ENCODE measurements around the gene NDUFS8. TPM values are rescaled to one million over a fixed set of nuclear protein-coding genes. Genes with fewer than 3 reads are reported as not detected.

The NDUFS8 gene
- total RNA-seq, 1 experiment from 2014 or later: 220 TPM

GRCh38 chr11:68004551-68005335, 25.7 kb upstream of the NDUFS8 start:
- TF ChIP-seq CTCF (conservative IDR thresholded peaks at IDR 0.05; ENCODE audit: low read depth, low read length) (no peak), EZH2 (IDR thresholded peaks at IDR 0.05; ENCODE audit: borderline replicate concordance, low read depth, low read length, poor library complexity, severe bottlenecking) (no peak)
- Histone ChIP-seq H3K27me3 (replicated peaks; ENCODE audit: insufficient read depth, low read depth, low read length, poor library complexity) (peaks cover 5% of the 10 kb centered on the region), H3K4me3 (ENCODE audit: low read depth, low read length, poor library complexity, severe bottlenecking) (peak overlapping the region; percentile 54), H3K27ac (ENCODE audit: low read depth, low read length, poor library complexity, severe bottlenecking) (no peak overlapping the region), H3K36me3 (ENCODE audit: insufficient read depth, low read length, poor library complexity, severe bottlenecking) (no peaks in the 10 kb centered on the region), H3K4me1 (ENCODE audit: insufficient read depth, low read length, poor library complexity, severe bottlenecking) (peaks cover 6% of the 10 kb centered on the region), H3K9me3 (ENCODE audit: low read depth, low read length, poor library complexity, severe bottlenecking) (no peaks in the 10 kb centered on the region)
- intact Hi-C loops (cut with micrococcal nuclease; ENCODE audit: unreplicated experiment): loop anchor here (10.0 kb wide), 1 partner anchor 200 kb away; no protein-coding TSS in a partner anchor
- ChIA-PET CTCF (no interaction called here), POLR2A (ENCODE audit: low non-redundant PET) (no interaction called here)
- no TSS peak for BruUV-seq (replicated peaks)
- DNase-seq (ENCODE audit: low spot score): no peak

GRCh38 chr11:68006606-68007166, 23.8 kb upstream of the NDUFS8 start:
- intact Hi-C loops (cut with micrococcal nuclease; ENCODE audit: unreplicated experiment): loop anchor here (10.0 kb wide), 1 partner anchor 198 kb away; no protein-coding TSS in a partner anchor
- POLR2A ChIA-PET (ENCODE audit: low non-redundant PET): interaction anchor here (0.6 kb wide), 1 partner anchor 24 kb away, joined by 3 read pairs; no protein-coding TSS in a partner anchor
- H3K36me3 ChIP-seq (ENCODE audit: insufficient read depth, low read length, poor library complexity, severe bottlenecking): no peaks in the 10 kb centered on the region
- DNase-seq (ENCODE audit: low spot score): no peak
- peaks cover 6% of the 10 kb centered on the region for H3K4me1 ChIP-seq (ENCODE audit: insufficient read depth, low read length, poor library complexity, severe bottlenecking)
- TF ChIP-seq EZH2 (IDR thresholded peaks at IDR 0.05; ENCODE audit: borderline replicate concordance, low read depth, low read length, poor library complexity, severe bottlenecking) (no peak), CTCF (conservative IDR thresholded peaks at IDR 0.05; ENCODE audit: low read depth, low read length) (no peak)
- peaks cover 5% of the 10 kb centered on the region for H3K27me3 ChIP-seq (replicated peaks; ENCODE audit: insufficient read depth, low read depth, low read length, poor library complexity)
- CTCF ChIA-PET: no interaction called here
- H3K9me3 ChIP-seq (ENCODE audit: low read depth, low read length, poor library complexity, severe bottlenecking): no peaks in the 10 kb centered on the region
- no peak overlapping the region for H3K4me3 ChIP-seq (ENCODE audit: low read depth, low read length, poor library complexity, severe bottlenecking)
- no peak overlapping the region for H3K27ac ChIP-seq (ENCODE audit: low read depth, low read length, poor library complexity, severe bottlenecking)
- no TSS peak for BruUV-seq (replicated peaks)

- Histone ChIP-seq H3K4me3 (ENCODE audit: low read depth, low read length, poor library complexity, severe bottlenecking) (no peak overlapping the region), H3K36me3 (ENCODE audit: insufficient read depth, low read length, poor library complexity, severe bottlenecking) (no peaks in the 10 kb centered on the region), H3K4me1 (ENCODE audit: insufficient read depth, low read length, poor library complexity, severe bottlenecking) (peaks cover 6% of the 10 kb centered on the region), H3K27me3 (replicated peaks; ENCODE audit: insufficient read depth, low read depth, low read length, poor library complexity) (peaks cover 5% of the 10 kb centered on the region), H3K9me3 (ENCODE audit: low read depth, low read length, poor library complexity, severe bottlenecking) (no peaks in the 10 kb centered on the region), H3K27ac (ENCODE audit: low read depth, low read length, poor library complexity, severe bottlenecking) (no peak overlapping the region)
- no TSS peak for BruUV-seq (replicated peaks)
- ChIA-PET CTCF (no interaction called here), POLR2A (ENCODE audit: low non-redundant PET) (interaction anchor here (0.5 kb wide), 1 partner anchor 944 kb away, joined by 3 read pairs; no protein-coding TSS in a partner anchor)
- intact Hi-C loops (cut with micrococcal nuclease; ENCODE audit: unreplicated experiment): loop anchor here (10.0 kb wide), 1 partner anchor 197 kb away; no protein-coding TSS in a partner anchor
- no peak for DNase-seq (ENCODE audit: low spot score)
- TF ChIP-seq CTCF (conservative IDR thresholded peaks at IDR 0.05; ENCODE audit: low read depth, low read length): no peak
- TF ChIP-seq EZH2 (IDR thresholded peaks at IDR 0.05; ENCODE audit: borderline replicate concordance, low read depth, low read length, poor library complexity, severe bottlenecking): no peak
Observed at GRCh38 chr11:68007498-68008380, 22.7 kb upstream of the NDUFS8 start.
